Stomach smooth muscle (tissue), 2 donors: ENCODE measurements around the gene PRKG1.

Source experiments
- H3K27ac ChIP-seq: one replicate; pipeline ENCODE4 v1.7.0; 2013; ENCODE audit warnings: mild to moderate bottlenecking, low read length, inconsistent platforms
- H3K27me3 ChIP-seq, 2 donors: one replicate each; pipeline ENCODE4 v1.7.0; 2013; ENCODE audit warnings: low read length in 2 of 2; ENCODE audit not compliant: insufficient read depth in 2 of 2, control insufficient read depth in 1 of 2
- H3K36me3 ChIP-seq, 2 donors: one replicate each; pipeline ENCODE4 v1.7.0; 2013; ENCODE audit warnings: low read length in 2 of 2; ENCODE audit not compliant: control insufficient read depth in 2 of 2, insufficient read depth in 2 of 2
- H3K4me1 ChIP-seq: one replicate; pipeline ENCODE4 v1.7.0; 2013; ENCODE audit warnings: low read length; ENCODE audit not compliant: control insufficient read depth, insufficient read depth
- H3K4me3 ChIP-seq, 2 donors: one replicate each; pipeline ENCODE4 v1.7.0; 2013; ENCODE audit warnings: low read length in 2 of 2
- H3K9ac ChIP-seq, 2 donors: one replicate each; pipeline ENCODE4 v1.7.0; 2013; ENCODE audit warnings: low read length in 2 of 2, mild to moderate bottlenecking in 1 of 2
- H3K9me3 ChIP-seq, 2 donors: one replicate each; pipeline ENCODE4 v1.7.0; 2013; ENCODE audit warnings: low read length in 2 of 2; ENCODE audit not compliant: control insufficient read depth in 2 of 2
- donor health status: healthy.
- donor health status: Pancreatic carcinoma.

Gene PRKG1

GRCh38 chr10:52064084-52064845 is 990.0 kb downstream of the PRKG1 start:
- H3K27ac ChIP-seq: no peak overlapping the region
- no peak overlapping the region for H3K4me3 ChIP-seq

DNA sequence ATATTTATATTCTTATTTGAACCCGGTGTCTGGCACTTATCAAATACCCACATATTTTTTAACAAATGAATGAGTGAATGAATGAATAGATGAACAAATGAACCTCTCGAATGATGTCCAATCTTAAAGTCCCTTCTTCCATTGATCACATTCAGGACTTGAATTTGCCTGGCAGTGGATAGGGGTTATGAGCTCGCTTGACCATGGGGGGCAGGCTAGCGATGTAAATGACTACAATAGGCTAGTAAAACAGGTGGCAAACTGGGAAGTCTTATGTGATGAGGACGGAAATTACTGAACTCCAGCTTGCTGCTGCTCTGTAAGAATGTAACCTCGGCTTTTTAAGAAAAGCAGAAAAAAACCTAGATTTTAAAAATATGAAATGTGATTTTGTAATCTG is 992.1 kb downstream of the PRKG1 start:
- Histone ChIP-seq H3K27ac (no peak overlapping the region), H3K36me3 (peaks cover 0 to 2% of the 10 kb centered on the region in 2 donors), H3K4me1 (no peaks in the 10 kb centered on the region), H3K27me3 (no peaks in the 10 kb centered on the region), H3K4me3 (no peak overlapping the region), H3K9ac (no peak overlapping the region), H3K9me3 (no peaks in the 10 kb centered on the region)

More at GRCh38 chr10:52064084-52064845, 990.0 kb downstream of the PRKG1 start:
- Histone ChIP-seq H3K36me3 (peaks cover 0 to 2% of the 10 kb centered on the region in 2 donors), H3K9ac (no peak overlapping the region), H3K4me1 (no peaks in the 10 kb centered on the region), H3K9me3 (no peaks in the 10 kb centered on the region), H3K27me3 (no peaks in the 10 kb centered on the region)

- no peak overlapping the region for H3K9ac ChIP-seq
- no peak overlapping the region for H3K27ac ChIP-seq
- H3K27me3 ChIP-seq: no peaks in the 10 kb centered on the region
- no peaks in the 10 kb centered on the region for H3K36me3 ChIP-seq
- H3K9me3 ChIP-seq: no peaks in the 10 kb centered on the region
- H3K4me1 ChIP-seq: no peaks in the 10 kb centered on the region
- no peak overlapping the region for H3K4me3 ChIP-seq
Observed at GRCh38 chr10:52068485-52068884, 994.2 kb downstream of the PRKG1 start.

GRCh38 chr10:52071814-52072213 is 997.5 kb downstream of the PRKG1 start:
- Histone ChIP-seq H3K27me3 (no peaks in the 10 kb centered on the region), H3K9me3 (no peaks in the 10 kb centered on the region), H3K36me3 (no peaks in the 10 kb centered on the region), H3K27ac (no peak overlapping the region), H3K4me1 (no peaks in the 10 kb centered on the region), H3K9ac (no peak overlapping the region), H3K4me3 (no peak overlapping the region)

- Histone ChIP-seq H3K27ac (no peak overlapping the region), H3K9ac (no peak overlapping the region), H3K4me3 (no peak overlapping the region), H3K4me1 (no peaks in the 10 kb centered on the region), H3K27me3 (no peaks in the 10 kb centered on the region), H3K36me3 (no peaks in the 10 kb centered on the region), H3K9me3 (no peaks in the 10 kb centered on the region)
Observed at GRCh38 chr10:52074505-52075026, 1000.3 kb downstream of the PRKG1 start.

- H3K4me3 ChIP-seq: no peak overlapping the region
- no peaks in the 10 kb centered on the region for H3K4me1 ChIP-seq
- no peaks in the 10 kb centered on the region for H3K27me3 ChIP-seq
- no peak overlapping the region for H3K9ac ChIP-seq
- no peaks in the 10 kb centered on the region for H3K9me3 ChIP-seq
- H3K27ac ChIP-seq: no peak overlapping the region
- no peaks in the 10 kb centered on the region for H3K36me3 ChIP-seq
Observed at GRCh38 chr10:52077814-52078213, 1003.5 kb downstream of the PRKG1 start.

DNA sequence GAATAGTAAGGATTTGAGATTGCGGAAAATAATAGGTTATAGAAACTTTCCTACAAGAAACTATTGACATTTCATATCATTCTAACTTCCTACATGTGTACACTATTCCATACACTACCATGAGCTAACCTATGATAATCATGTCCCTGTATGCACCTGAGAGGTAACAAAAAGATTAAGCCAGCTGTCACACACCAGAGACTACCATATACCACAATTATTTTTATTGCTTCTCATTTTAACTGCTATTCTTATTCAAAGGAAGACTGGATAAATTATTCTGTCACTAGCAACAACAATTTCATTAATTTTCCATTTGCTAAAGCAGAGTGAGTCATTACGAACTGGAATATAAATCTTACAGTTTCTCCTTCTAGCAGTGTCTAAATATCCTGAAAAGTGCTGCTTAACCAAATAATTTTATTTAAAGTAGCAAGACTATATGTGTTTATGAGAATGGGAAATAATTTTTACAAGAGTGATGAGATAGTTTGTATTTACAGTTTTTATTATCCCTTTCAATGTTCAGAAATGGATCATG is 1004.2 kb downstream of the PRKG1 start:
- Histone ChIP-seq H3K36me3 (no peaks in the 10 kb centered on the region), H3K9ac (no peak overlapping the region), H3K4me3 (no peak overlapping the region), H3K4me1 (no peaks in the 10 kb centered on the region), H3K9me3 (no peaks in the 10 kb centered on the region), H3K27ac (no peak overlapping the region), H3K27me3 (no peaks in the 10 kb centered on the region)

DNA sequence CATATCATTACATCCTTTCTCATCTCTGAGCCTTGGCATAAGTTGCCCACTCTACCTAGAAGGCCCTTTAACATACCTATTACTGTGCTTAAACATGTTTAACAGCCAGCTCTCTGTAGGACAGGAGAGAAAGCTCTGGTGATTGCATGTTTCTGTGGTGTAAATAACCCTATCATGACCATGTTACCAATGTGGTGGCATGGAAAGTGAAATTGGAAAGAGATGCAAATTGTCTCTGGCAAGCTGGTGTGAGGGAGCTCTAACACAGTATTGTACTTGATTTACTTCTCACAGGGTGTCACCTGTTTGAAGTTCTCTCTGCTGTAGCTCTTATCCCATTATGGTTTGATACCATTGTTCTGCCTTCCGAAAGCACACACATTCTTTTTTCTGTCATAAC is 1008.0 kb downstream of the PRKG1 start:
- no peaks in the 10 kb centered on the region for H3K4me1 ChIP-seq

DNA sequence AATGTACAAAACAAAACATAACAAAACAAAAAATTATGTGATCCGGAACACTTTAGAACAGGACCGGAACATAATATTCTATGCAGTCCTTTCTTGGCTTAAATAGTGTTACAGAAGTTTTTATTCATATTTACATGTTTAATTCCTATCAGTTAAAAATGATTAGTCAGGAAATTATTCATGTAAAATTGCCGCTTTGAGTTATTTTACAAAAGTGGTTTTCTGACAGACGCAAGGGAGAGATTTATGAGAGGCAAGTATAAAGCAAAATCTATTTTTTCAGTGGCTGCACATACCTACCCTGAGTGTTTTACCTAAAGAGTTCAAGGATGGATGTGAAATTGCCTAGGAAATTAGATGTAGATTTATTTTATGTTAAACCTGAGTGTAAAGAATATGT is 1009.1 kb downstream of the PRKG1 start:
- Histone ChIP-seq H3K27me3 (no peaks in the 10 kb centered on the region), H3K27ac (no peak overlapping the region), H3K4me1 (no peaks in the 10 kb centered on the region)

More for the DNA sequence above, 1008.0 kb downstream of the PRKG1 start:
- no peak overlapping the region for H3K27ac ChIP-seq
- H3K4me3 ChIP-seq: no peak overlapping the region
- H3K9ac ChIP-seq: no peak overlapping the region
- H3K27me3 ChIP-seq: no peaks in the 10 kb centered on the region
- no peaks in the 10 kb centered on the region for H3K36me3 ChIP-seq
- H3K9me3 ChIP-seq: no peaks in the 10 kb centered on the region

GRCh38 chr10:52092390-52092789 is 1018.1 kb downstream of the PRKG1 start:
- Histone ChIP-seq H3K9me3 (no peaks in the 10 kb centered on the region), H3K9ac (no peak overlapping the region), H3K36me3 (no peaks in the 10 kb centered on the region), H3K4me3 (no peak overlapping the region), H3K4me1 (no peaks in the 10 kb centered on the region), H3K27ac (no peak overlapping the region), H3K27me3 (no peaks in the 10 kb centered on the region)

More for the DNA sequence above, 1009.1 kb downstream of the PRKG1 start:
- H3K4me3 ChIP-seq: no peak overlapping the region
- no peaks in the 10 kb centered on the region for H3K9me3 ChIP-seq
- no peaks in the 10 kb centered on the region for H3K36me3 ChIP-seq
- H3K9ac ChIP-seq: no peak overlapping the region

DNA sequence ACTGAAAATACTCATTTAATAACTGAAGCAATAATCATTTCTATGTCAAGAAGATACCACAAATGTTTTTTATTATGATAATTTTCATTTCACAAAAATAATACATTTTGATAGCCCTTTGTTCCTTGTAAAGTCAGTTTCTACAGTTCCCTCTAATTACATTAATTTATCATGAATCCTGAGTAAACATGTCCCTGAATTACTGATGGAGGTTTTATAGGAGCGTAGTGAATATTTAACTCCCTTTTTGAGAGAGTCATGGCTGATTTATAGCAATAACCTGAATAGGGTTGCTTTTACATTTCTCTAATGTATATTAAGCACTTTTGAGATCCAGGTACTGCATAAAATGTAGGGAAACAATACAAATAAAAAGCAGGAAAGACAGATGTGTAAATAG is 1023.8 kb downstream of the PRKG1 start:
- Histone ChIP-seq H3K4me3 (no peak overlapping the region), H3K9me3 (no peaks in the 10 kb centered on the region), H3K27ac (no peak overlapping the region), H3K4me1 (no peaks in the 10 kb centered on the region), H3K9ac (no peak overlapping the region), H3K36me3 (no peaks in the 10 kb centered on the region), H3K27me3 (no peaks in the 10 kb centered on the region)
